ENCODE results near the gene AFAP1.

AFAP1 gene

GRCh38 chr4:7716010-7716721 is 223.5 kb downstream of the AFAP1 start:
- DNase-seq (ENCODE audit: low spot score): no peak

DNA sequence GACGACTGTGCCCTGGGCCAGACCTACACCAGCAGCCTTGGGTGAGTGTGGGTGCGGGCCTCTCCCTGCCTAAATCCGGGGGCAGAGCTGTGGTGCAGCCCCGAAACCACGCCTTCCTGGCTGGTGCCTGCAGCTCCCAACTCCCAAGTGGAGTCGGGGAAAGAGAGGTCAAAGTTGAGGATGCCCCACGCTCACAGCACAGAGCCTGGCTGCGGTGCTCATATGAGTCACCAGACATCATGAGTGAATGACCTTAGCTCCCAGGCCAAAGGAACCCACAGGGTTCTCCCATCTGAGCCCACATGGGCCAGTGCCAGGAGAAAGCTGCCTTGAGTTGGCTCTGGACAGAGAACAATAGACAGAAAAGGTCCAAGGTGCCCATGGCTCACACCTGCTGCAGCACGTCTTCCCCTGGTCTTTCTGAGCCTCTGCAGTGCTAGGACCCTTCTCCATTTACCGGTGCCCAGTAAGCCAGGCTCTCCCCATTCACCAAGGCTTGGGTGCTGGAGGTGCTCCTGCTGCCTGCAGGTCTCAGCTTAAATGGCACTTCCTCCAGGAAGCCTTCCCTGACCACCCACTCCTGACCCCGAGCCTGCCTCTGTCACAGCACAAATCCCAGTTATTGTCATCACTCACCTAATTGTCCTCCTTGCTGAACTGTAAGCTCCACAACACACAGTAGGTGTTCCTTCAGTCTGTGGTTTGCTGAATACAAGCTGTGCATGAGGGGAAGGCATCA is 224.2 kb downstream of the AFAP1 start:
- DNase-seq (ENCODE audit: low spot score): no peak

GRCh38 chr4:7714738-7715137 is 224.9 kb downstream of the AFAP1 start:
- DNase-seq (ENCODE audit: low spot score): no peak

DNA sequence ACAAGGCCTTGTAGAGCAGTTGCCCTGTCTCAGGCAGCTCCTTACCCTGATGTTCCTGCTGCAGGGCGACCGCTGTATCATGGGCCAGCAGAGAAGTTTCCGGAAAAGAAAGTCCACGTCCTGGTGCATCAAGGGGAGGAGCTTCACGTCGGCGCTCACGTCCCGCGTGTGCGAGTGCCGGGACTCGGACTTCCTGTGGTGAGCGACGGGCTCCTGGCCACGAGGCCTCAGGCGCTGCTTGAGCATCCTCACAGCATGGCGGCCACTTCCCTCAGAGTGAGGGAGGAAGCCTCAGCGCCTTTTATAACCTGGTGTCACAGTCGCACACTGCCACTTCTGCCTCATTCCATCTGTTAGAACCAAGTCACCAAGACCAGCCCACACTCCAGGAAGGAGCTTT is 225.5 kb downstream of the AFAP1 start:
- no peak for DNase-seq (ENCODE audit: low spot score)

DNA sequence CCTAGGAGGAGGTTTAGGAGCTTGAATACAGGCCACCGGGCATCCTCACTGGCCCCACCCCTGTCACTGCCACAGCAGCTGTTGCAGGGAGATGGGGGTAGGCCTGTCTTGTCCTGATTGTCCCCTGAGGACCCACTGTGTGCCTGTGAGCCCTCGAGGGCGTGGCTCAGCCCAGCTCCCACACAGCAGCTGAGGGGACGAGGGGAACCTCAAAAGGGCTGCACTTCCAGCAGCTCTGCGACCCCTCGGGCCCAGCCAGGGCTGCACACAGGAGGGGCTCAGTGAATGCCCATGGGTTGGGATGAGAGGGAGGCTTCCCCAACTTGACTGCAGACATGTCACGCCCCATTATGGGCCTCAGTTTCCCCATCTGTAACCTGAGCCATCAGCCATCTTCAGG is 225.9 kb downstream of the AFAP1 start:
- no peak for DNase-seq (ENCODE audit: low spot score)

DNA sequence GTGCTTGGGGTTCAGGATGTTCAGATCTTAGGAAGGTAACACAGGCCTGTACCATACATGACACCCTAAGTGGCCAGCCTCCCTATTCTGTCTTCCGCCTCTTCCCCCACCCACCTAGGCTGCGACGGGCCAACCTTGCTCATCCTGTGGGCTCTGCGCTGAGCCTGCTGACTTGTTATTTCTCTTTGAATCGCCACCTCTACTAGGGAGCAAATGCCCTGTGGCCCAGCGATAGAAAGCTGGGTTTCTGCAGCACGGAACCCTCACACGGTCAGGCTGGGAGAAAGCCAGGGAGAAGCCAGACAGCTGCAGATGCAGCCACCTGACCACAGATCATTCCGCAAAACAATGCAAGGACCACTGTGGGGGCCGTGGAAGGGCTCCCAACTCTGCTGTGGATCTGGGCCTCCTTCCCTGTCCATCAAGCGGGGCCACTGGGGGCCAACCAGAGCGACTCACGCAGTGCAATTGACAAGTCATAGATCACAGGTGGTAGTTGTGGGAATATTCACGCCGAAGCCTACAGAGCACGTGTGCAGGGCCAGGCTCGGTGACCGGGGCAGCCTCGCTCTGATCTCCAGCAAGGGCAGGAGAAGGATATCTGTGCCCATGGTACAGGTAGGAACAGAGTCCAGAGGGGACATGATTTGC is 227.5 kb downstream of the AFAP1 start:
- no peak for DNase-seq (ENCODE audit: low spot score)

DNA sequence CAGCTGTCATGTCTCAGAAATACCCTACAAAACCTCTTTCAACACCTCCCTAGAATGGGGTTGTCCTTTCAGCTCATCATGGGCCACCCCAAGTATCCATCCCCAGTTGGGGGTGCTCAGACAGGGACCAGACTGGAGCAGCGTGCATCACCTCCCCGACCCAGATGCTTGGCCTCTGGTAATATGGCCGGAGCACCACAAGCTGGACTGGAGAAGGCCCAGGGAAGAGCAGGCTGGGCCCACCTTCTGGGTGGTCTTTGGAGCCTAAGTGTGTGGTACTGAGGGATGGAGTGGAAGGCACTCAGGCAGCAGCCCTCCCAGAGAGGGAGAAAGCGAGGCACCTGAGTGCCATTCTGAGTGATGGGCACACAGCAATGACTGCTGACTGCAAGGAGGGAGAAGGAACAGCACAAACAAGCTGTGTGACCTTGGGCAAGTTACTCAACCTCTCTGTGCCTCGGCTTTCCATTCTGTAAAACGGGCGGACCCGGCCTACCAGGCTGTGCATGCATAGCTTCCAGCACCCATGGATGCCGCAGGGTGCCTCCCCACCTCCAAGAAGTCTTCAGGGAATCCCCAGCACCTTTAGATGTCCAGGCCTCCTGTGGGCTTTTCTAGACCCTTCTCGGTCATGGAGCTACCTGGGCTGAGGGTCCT is 228.2 kb downstream of the AFAP1 start:
- DNase-seq (ENCODE audit: low spot score): no peak

GRCh38 chr4:7710576-7711306 is 228.9 kb downstream of the AFAP1 start:
- DNase-seq (ENCODE audit: low spot score): no peak

GRCh38 chr4:7710126-7710525 is 229.5 kb downstream of the AFAP1 start:
- no peak for DNase-seq (ENCODE audit: low spot score)

DNA sequence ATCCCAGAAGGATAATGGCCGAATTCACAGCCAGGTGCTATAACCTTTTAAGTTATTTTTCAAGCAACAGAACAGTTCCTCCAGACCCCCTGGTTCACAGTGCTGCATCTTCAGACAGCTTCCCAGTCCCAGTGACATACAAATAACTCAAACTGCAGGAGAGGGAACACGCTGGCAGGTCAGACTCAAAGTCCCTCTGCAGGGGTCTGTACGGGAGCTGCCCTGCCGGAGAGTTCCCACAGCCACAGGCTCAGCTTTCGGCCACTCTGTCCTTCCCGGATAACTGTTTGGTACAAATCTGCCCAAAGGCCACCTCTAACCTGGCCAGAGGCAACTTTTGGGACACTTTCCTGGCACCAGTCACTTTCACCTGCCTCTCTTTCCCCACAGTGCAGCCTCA is 230.2 kb downstream of the AFAP1 start:
- DNase-seq (ENCODE audit: low spot score): no peak

DNA sequence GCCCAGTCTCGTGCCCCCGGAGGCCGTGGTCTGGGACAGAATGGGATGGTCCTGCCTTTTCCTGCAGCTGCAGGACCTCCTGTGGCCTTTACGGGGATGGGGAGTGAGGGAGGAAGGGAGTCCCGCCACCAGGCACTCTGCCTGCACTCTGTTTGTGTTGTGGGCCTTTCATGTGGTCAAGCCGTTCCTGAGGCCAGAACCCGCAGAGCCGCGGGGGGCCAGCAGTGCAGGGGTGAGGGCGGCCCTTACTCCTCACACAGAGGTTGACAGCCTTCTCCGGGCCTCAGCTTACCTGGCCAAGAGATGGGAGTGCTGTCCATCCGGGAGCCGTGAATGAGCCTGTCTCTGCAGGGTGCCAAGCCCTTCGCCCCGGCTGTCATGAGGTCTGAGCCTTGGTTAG is 230.7 kb downstream of the AFAP1 start:
- DNase-seq (ENCODE audit: low spot score): no peak

Measured in kidney tubule cell (primary cell).